Stimulated activated CD4-positive, alpha-beta T cell treated with anti-CD3 and anti-CD28 coated beads, TNF-alpha, amount 100 ng/mL, for 4 hours (primary cell): ENCODE measurements around the gene NUDT22.

ENCODE experiments used
- DNase-seq, 3 experiments: peaks; one replicate each; pipeline ENCODE4 v3.0.0-alpha.2; 2020; ENCODE audit warnings: low read depth in 3 of 3

Gene NUDT22

DNA sequence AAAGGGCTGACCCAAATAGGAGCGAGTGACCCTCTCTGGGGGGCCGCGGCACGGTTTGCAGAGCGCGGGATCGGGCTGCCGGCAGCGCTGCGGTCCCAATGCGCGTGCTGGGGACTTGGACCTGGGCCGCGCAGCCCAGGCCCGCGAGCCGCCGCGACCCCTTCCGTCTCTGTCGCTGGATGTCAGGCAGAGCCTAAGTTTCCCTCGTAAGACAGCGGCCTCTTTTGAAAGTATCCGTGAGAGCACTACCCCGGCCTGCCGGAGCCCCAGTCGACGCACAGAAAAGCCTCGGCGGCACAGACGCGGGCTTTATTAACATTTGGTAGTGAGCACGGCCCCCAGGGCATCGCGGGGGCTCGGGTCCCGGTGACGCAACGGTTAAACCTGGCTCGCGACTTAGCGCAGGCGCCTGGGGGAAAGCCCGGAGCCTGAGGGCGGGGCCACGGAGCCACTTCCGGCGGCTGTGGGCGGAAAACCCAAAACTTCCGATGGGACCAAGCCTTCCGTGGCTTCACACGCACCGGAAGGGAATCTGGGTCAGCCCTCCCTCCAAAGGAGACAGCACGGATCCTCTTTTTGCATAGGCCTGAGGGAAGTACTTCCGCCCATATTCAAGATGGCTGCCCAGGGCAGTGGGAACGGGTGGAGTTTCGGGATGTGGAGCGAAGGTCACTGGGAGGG is 43.6 kb downstream of the NUDT22 start:
- peak; percentile 95 to 97 (median 96) for DNase-seq

- no peak for DNase-seq
These were observed 49.1 kb downstream of the NUDT22 start for GRCh38 chr11:64275031-64275800.

- no peak for DNase-seq
These were observed 49.8 kb downstream of the NUDT22 start for GRCh38 chr11:64275841-64276240.

GRCh38 chr11:64276653-64277431 is 50.8 kb downstream of the NUDT22 start:
- no peak for DNase-seq

DNA sequence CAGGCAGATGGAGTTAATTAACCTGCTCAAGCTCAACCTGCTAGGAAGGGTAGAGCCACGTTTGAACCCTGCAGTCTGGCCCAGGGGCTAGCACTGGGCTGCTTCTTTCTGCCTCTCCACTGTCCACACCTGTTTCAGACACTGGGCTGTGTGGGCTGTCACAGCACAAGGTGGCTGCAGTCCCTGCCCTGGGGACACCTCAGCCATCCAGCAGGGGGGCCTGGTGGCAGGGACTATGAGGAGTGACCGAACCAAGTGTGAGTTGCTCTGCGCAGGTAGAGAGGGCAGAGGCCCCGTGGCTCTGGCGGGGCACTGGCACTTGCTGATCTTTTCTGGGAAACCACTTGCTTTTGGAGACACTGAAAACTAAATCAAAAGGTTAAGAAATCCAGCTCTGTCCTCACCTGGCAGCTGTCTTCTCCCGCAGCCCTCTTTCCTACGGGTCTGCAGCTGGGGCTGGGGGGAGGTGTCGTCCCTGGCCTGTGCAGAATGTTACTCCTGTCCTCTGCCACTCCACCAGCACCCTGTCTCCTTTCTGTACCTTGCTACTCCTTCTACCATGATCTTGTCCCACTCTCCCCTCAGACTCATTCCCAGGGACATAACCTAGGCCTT is 52.6 kb downstream of the NUDT22 start:
- DNase-seq: no peak
